HUES64 (cell line): ENCODE measurements around the gene EPDR1.

Experiments
- H3K27ac ChIP-seq: 2 replicates; pipeline ENCODE4 v1.7.0; 2013; ENCODE audit warnings: low read depth, low read length, inconsistent platforms
- H3K27me3 ChIP-seq: 2 replicates; pipeline ENCODE4 v1.6.1; 2013; ENCODE audit warnings: mild to moderate bottlenecking, low read length; ENCODE audit not compliant: insufficient read depth
- H3K36me3 ChIP-seq: 2 replicates; pipeline ENCODE4 v1.6.1; 2013; ENCODE audit warnings: mild to moderate bottlenecking, low read length; ENCODE audit not compliant: insufficient read depth
- H3K4me1 ChIP-seq: 2 replicates; pipeline ENCODE4 v1.6.1; 2013; ENCODE audit warnings: mild to moderate bottlenecking, low read length, moderate library complexity; ENCODE audit not compliant: insufficient read depth
- H3K4me3 ChIP-seq: 2 replicates; pipeline ENCODE4 v1.5.1; 2013; ENCODE audit warnings: mild to moderate bottlenecking, low read length, moderate library complexity
- H3K9ac ChIP-seq: 2 replicates; pipeline ENCODE4 v1.6.1; 2013; ENCODE audit warnings: mild to moderate bottlenecking, low read depth, low read length
- H3K9me3 ChIP-seq: 2 replicates; pipeline ENCODE4 v1.6.1; 2013; ENCODE audit warnings: low read depth, low read length; ENCODE audit not compliant: insufficient read depth
- whole genome bisulfite sequencing: fragments of 150-250, 120-280 bp; methylation state at CpG from one replicate; pipeline ENCODE4 v1.1.7; 2013; ENCODE audit warnings: missing lambda C conversion rate; 5-methylcytosine and 5-hydroxymethylcytosine counted together

Gene EPDR1

DNA sequence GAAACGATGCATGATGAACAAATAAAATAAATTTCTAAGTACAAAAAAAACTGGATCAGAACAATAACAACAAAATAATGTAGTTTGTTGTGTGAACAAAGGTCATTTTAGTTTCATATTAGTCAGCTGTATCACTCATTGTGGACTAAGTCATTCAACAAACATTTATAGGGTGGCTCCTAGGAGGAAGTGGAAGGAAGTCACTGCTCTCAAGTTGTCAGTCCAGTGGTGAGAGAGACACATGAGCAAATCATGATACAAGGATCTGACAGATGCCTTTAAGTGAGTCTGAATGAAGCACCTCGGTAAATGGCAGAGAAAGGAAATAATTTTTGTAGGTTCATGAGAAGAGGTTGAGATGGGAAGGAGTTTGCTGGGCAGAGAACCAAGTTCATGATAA lies 56.8 kb downstream of the EPDR1 start:
- H3K36me3 ChIP-seq, result no peaks in the 10 kb centered on the region
- peaks cover 3% of the 10 kb centered on the region; the same call in 1 of the 2 replicates for H3K4me1 ChIP-seq
- WGBS, result 93% methylated on average over 1 of the region's 2 CpGs
- H3K27me3 ChIP-seq, result no peaks in the 10 kb centered on the region; the same call in 1 of the 2 replicates
- H3K9me3 ChIP-seq, result no peaks in the 10 kb centered on the region
- no peak overlapping the region for H3K9ac ChIP-seq
- H3K4me3 ChIP-seq, result no peak overlapping the region
- H3K27ac ChIP-seq, result no peak overlapping the region

DNA sequence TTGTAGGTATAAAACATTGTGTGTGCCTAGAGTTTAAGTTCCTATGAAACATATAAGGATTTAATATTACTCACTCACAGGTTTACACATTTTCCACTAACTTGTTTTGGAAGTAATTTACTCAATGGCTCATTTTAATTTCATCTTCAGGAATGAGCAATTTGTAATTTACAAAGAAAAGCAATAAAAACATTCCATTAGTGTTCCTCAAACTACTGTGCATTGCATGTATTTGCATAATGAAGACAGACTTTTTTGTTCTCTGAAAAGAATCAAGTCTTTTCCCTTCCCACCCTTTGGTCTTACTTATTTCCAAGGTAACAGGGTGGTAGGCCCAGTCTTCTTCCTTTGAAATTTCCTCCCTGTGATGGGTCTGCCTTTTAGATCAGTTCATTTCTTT lies 61.2 kb downstream of the EPDR1 start:
- Histone ChIP-seq H3K4me3 (no peak overlapping the region), H3K4me1 (peaks cover 4% of the 10 kb centered on the region; the same call in 1 of the 2 replicates), H3K36me3 (no peaks in the 10 kb centered on the region), H3K9me3 (no peaks in the 10 kb centered on the region), H3K27ac (no peak overlapping the region), H3K9ac (no peak overlapping the region), H3K27me3 (no peaks in the 10 kb centered on the region)

DNA sequence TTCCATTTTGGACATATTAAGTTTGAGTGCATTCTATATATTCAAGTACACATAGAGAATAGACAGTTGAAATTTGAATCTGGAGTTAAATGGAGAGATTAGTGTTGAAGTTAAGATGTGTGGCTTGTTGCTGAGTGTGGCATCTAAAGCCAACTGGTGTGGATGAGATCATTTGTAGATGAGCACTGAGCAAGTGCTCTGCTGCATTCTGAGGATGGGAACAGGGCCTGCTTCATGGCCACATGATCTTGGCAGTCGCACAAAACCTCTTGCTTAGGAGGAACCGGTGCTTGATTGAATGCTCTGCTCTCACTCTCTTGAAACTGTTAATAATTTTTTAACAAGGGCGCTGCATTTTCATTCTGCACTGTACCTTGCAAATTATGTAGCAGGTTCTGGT lies 62.0 kb downstream of the EPDR1 start:
- H3K4me3 ChIP-seq, result no peak overlapping the region
- peaks cover 12% of the 10 kb centered on the region; the same call in 1 of the 2 replicates for H3K4me1 ChIP-seq
- no peaks in the 10 kb centered on the region for H3K27me3 ChIP-seq
- 97% methylated on average over 3 of the region's 3 CpGs for WGBS
- no peak overlapping the region for H3K9ac ChIP-seq
- no peak overlapping the region for H3K27ac ChIP-seq
- no peaks in the 10 kb centered on the region for H3K36me3 ChIP-seq
- H3K9me3 ChIP-seq, result no peaks in the 10 kb centered on the region

DNA sequence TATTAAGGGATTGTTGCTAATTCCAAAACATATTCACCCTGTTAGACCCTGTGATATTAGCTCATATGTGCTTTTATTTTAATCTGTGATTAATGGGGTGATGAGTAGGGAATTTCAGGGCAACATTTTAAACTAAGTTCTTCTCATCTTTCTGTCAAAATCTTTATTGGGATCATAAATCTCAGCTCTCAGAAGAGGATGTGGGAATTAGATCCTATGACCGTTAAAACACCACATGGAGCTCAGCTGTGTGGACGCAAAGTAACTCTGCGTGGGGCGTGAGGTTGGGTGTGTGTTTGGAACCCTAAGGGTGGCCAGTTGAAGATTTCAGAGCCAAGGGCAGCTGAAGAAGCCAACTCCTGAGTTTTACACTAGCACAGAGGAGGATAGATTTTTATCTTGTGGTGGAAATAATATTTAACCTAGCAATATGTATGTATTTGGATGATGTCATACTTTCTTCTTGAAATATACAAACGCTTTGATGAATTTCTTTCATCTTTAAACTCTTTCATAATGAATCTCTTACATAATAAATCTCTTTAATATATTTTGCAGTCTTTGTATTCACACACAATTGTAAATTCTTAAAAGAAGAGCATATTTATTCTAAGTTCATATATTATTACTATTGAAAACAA lies 64.4 kb downstream of the EPDR1 start:
- H3K36me3 ChIP-seq, result no peaks in the 10 kb centered on the region
- peaks cover 17% of the 10 kb centered on the region; the same call in 1 of the 2 replicates for H3K4me1 ChIP-seq
- H3K9me3 ChIP-seq, result no peaks in the 10 kb centered on the region
- no peak overlapping the region for H3K9ac ChIP-seq
- no peak overlapping the region for H3K27ac ChIP-seq
- WGBS, result 97% methylated on average over 4 of the region's 5 CpGs
- H3K4me3 ChIP-seq, result no peak overlapping the region
- H3K27me3 ChIP-seq, result no peaks in the 10 kb centered on the region

DNA sequence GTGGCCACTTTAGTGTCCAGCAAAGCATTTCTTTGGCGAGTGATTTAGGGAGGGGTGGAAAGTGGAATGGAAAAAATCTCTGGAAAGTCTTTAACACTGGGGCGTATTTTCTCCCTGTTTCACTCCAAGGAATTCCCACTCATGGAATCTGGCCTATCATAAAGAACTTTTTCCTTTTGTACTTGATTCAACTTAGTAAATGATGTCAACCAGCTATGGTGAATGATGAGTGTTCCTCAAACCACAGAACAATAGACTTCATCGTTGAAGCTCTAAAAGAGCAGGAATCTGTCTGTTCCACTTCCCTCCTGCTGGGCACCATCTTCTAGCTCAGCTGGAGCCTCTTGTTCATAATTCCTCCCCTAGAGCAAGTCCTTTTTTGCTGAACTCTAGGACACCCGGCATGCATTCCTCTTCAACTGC lies 66.5 kb downstream of the EPDR1 start:
- Histone ChIP-seq H3K9ac (no peak overlapping the region), H3K36me3 (no peaks in the 10 kb centered on the region), H3K4me3 (no peak overlapping the region), H3K27me3 (no peaks in the 10 kb centered on the region), H3K27ac (peak overlapping the region; percentile 19; the same call in 1 of the 2 replicates), H3K9me3 (no peaks in the 10 kb centered on the region), H3K4me1 (peaks cover 17% of the 10 kb centered on the region; the same call in 1 of the 2 replicates)
- WGBS, result 35% methylated on average over 3 of the region's 4 CpGs

DNA sequence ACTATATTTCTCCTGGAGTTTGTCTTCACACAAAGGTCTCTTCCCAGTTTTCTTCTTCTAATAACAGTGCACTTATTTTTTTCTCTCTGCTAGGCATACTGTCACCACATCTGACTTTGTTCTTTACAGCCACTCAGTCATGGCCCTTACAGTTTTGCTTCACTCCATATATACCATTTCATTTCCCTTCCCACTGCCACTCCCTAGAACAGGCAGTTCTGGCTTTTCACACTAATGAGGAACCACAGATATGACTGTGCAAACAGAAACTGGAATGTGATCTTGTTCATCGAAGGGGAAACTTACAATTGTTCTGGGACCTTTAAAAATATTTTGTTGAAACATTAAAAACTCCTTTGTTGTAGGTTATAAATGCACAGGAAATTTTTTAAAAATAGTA lies 67.3 kb downstream of the EPDR1 start:
- H3K9ac ChIP-seq, result no peak overlapping the region
- H3K4me3 ChIP-seq, result no peak overlapping the region
- no peaks in the 10 kb centered on the region for H3K36me3 ChIP-seq
- no peaks in the 10 kb centered on the region for H3K9me3 ChIP-seq
- H3K4me1 ChIP-seq, result peaks cover 17% of the 10 kb centered on the region; the same call in 1 of the 2 replicates
- 87% methylated on average over 1 of the region's 1 CpG for WGBS
- no peaks in the 10 kb centered on the region for H3K27me3 ChIP-seq
- H3K27ac ChIP-seq, result no peak overlapping the region

DNA sequence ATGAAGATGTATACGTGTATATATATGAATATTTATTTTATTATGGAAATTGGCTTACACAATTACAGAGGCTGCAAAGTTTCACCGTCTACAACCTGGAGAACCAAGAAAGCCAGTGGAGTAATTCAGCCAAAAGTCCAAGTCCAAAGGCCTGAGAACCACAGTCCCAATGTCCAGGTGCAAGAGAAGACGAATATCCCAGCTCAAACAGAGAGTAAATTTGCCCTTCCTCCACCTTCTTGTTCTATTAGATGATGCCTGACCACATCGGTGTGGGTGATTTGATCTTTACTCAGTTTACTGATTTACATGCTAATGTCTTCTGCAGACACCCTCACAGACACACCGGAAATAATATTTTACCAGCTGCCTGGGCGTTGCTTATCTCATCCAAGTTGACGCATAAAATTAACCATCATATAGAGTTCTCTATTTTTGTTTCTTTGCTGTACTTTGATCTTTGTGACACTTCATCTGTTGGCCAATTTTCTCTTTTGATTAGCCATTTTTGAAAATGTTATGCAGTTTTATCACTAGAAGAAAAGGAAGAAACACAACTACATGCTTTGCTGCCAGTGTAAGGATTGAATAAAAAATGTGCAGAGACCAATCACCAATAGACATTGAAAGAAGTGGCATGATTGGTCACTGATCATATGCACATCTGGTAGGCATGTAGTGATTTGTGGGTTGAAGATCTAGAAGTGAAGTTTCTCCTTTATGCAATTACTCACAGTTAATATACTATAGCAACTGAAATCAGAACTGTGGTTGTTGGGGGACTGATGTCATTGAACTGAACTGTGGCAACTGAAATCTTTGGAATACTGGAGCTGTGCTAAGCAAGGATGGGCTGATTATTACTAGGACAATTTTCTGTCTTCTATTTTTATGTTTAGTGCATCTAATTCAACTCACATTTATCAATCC lies 68.5 kb downstream of the EPDR1 start:
- H3K9ac ChIP-seq, result no peak overlapping the region
- no peak overlapping the region for H3K27ac ChIP-seq
- peaks cover 17% of the 10 kb centered on the region; the same call in 1 of the 2 replicates for H3K4me1 ChIP-seq
- 87% methylated on average over 6 of the region's 7 CpGs for WGBS
- no peak overlapping the region for H3K4me3 ChIP-seq
- no peaks in the 10 kb centered on the region for H3K36me3 ChIP-seq
- H3K27me3 ChIP-seq, result no peaks in the 10 kb centered on the region
- H3K9me3 ChIP-seq, result no peaks in the 10 kb centered on the region

DNA sequence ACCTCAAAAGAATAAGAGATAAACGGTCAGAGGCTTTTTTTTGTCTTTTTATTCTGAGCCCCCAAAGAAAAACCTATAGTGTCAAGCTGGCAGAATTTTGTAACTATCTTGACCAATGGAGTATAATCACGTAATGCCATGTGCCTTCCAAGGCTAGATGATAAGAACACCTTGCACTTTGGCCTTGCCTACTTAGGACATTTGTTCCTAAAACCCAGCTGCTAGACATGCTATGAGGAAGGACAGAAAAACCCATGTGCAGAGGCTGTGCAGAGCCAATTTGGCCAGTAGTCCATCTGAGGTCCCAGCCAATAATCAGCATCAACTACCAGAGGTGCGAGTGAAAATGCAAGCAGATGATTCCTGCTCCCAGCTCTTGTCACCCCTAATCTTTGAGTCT lies 69.9 kb downstream of the EPDR1 start:
- Histone ChIP-seq H3K4me3 (no peak overlapping the region), H3K9ac (no peak overlapping the region), H3K4me1 (peaks cover 17% of the 10 kb centered on the region; the same call in 1 of the 2 replicates), H3K9me3 (no peaks in the 10 kb centered on the region), H3K27me3 (no peaks in the 10 kb centered on the region), H3K36me3 (no peaks in the 10 kb centered on the region), H3K27ac (no peak overlapping the region)
- 96% methylated on average over 3 of the region's 3 CpGs for WGBS

DNA sequence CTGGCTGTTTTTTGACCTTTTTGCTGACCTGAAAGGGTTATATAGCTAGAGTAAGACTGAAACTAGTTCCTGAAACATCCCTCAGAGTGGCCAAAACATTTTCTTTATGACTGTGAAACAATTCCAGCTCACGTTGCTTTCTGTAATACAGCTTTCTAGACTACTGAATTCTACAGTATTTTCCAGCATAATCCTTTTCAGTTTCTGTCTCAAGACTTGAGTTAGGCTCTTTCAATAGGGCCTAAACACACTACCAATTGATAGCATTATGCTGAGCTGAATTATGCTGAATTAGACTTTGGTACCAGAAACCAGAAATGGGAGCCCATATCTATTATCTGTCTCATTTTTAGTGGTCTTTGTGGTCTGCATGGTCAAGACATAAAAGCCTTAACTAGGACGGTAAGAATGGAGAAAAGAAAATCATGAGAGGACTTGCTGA lies 72.6 kb downstream of the EPDR1 start:
- Histone ChIP-seq H3K4me1 (no peaks in the 10 kb centered on the region), H3K27ac (no peak overlapping the region), H3K27me3 (no peaks in the 10 kb centered on the region), H3K36me3 (no peaks in the 10 kb centered on the region), H3K9me3 (no peaks in the 10 kb centered on the region), H3K9ac (no peak overlapping the region), H3K4me3 (no peak overlapping the region)
- 92% methylated on average over 2 of the region's 2 CpGs for WGBS

DNA sequence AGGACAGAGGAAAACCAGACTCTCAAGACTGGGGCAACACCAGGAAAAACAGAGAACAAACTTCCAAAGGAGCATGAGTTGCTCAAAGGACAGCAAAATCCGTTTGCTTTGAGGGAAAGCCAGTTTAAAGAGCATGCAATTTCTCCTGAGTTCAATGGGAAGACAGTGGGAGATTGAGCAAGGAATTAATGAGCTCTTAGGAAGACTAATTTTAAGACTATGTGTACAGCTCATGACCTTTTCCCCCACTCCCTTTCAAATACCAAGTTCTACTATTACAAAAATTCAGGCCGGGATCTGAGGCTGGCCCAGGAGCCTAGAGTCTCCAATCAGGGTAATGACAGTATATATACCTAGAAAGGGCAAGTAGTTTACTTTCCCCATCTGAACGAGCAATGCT lies 79.2 kb downstream of the EPDR1 start:
- Histone ChIP-seq H3K27me3 (no peaks in the 10 kb centered on the region), H3K9ac (no peak overlapping the region), H3K4me1 (peaks cover 7% of the 10 kb centered on the region; the same call in 1 of the 2 replicates), H3K4me3 (no peak overlapping the region), H3K9me3 (no peaks in the 10 kb centered on the region), H3K36me3 (no peaks in the 10 kb centered on the region), H3K27ac (no peak overlapping the region)
- 88% methylated on average over 2 of the region's 3 CpGs for WGBS

DNA sequence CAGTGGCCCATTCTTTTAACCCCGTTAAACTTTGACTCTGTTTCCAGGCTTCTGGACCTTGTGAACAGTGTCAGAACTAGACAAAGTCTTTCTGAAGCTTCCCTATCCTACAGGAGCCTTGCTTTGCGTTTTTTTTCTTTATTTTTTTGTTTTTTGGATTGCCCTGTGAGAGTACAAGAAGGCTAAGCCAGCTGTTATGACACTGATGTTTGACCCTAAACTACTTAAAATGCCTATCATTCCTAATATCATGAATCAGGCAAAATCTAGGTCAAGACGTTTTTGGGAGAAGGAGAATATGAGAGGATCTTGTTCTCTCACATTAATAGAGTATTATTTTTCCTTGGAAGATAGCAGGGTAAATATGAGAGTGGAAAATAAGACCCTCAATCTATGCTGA lies 79.8 kb downstream of the EPDR1 start:
- Histone ChIP-seq H3K4me3 (no peak overlapping the region), H3K4me1 (peaks cover 7% of the 10 kb centered on the region; the same call in 1 of the 2 replicates), H3K9me3 (no peaks in the 10 kb centered on the region), H3K27ac (no peak overlapping the region), H3K9ac (no peak overlapping the region), H3K36me3 (no peaks in the 10 kb centered on the region), H3K27me3 (no peaks in the 10 kb centered on the region)
- 88% methylated on average over 2 of the region's 3 CpGs for WGBS
